HG02981 (cell line): Measurements from ENCODE around the gene TYW1.
"Not testable (repeated sequence)": the region's sequence is repeated elsewhere in the genome, so short reads cannot be mapped to it uniquely, and the experiment has no call there.

Experiments used
- ATAC-seq: cut with Tn5 transposase; IDR thresholded peaks from one replicate; pipeline ENCODE4 v1.9.1; 2021; ENCODE audit warnings: mild to moderate bottlenecking, moderate library complexity; ENCODE audit not compliant: unreplicated experiment

The TYW1 gene

DNA sequence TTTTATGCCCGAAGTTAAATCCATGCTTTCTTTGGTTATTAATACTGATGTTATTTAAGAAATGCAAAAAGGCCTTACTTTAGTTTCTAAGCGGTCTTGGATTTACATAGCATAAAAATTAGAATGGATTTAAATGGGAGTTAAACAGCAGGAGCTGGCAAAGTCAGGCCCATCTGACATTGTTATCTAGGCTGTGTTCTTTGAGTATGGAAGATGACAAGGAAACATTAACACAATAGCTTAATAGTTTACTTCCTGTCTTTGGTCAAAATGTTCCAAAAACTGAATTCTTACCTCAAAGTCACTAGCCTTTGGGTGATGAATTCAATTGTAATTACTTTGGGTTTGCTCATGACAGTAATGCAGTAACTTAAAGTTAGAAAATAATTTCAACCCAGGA, 123.9 kb downstream of the TYW1 start:
- not testable (repeated sequence) for ATAC-seq

DNA sequence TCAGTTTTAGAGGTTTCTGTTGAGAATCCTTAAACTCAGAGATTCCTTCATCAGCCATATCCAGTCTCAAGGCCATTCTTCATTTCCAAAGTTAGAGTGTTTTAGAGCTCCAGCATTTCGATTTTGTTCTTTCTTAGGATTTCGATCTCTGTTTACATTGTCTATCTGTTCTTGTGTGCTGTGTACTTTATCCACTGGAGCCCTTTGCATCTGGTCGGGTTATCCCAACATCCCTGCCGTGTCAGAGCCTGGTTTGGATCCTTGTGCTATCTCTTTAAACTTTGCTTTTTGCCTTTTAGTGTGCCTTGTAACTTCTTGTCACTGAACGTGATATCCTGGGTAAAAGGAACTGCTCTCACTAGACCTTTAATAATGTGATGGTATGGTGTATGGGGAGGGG, 131.6 kb downstream of the TYW1 start:
- not testable (repeated sequence) for ATAC-seq

DNA sequence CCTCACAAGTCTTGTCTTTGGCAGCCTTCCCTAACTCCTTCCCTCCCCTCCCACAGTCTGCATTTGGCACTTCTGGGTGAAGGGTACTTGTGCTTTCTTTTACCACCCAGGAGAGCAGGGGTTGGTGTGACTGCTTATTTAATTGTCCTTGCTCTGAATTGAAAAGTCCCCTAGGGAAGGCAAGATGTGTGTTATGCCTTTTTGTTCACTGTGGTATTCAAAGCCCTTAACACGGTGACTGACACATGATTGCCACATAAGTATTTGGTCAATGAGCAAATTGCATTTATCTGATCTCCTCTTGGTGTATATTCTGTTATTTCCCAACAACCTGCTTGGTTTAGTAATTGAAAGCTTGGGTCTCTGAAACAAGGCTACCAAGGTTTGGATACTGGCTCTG, 134.1 kb downstream of the TYW1 start:
- not testable (repeated sequence) for ATAC-seq

DNA sequence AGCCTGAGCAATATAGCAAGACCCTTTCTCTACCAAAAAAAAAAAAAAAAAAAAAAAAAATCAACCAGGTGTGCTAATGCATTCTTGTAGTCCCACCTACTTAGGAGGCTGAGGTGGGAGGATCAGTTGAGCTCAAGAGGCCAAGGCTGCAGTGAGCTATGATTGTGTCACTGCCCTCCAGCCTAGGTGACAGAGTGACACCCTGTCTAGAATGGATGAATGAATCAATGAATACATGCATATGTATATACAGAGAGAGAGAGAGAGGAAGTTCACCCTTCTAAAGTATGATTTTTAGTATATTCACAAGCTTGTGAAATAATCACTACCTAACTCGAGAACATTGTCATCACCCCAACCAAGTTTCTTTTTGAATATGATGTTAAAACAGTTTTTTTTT, 138.3 kb downstream of the TYW1 start:
- ATAC-seq, result not testable (repeated sequence)

DNA sequence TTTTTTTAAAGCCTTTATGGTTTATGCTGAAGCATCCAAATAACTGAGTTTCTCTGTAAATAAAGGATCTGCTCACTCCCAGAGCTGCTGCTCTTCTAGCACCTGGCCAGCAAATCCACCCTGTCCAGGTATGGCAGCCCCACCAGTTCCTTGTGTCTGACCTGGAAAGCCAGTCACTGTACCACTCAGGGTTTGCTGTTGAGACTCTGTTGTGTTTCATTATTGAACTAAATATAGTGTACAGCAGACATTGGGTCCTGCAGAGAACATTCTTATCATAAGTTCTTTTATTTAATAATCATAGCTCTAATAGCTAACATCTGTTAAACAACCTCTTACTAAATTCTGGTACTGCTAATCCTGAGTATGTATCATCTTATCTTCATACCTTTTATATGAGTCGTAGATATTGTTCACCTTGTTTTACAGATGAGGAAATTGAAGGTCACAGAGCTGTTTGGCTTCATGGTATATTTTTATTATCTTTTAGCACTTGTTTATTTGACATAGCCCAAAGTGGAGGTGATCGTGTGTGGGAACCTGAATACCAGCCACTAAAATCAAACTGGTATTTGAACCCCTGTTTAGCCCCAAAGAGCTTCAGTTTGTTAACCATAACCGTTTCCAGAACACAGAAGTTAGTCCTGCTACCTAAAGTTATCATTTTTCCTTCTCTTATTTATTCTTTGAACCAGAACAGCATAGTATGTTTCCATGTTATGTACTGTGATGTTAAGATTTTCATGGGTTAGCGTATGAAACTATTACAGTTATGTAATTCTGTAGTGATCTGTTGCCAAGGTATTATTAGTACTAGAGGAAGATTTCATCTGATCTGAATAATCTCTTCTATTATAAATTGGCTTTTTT, 139.2 kb downstream of the TYW1 start:
- not testable (repeated sequence) for ATAC-seq

DNA sequence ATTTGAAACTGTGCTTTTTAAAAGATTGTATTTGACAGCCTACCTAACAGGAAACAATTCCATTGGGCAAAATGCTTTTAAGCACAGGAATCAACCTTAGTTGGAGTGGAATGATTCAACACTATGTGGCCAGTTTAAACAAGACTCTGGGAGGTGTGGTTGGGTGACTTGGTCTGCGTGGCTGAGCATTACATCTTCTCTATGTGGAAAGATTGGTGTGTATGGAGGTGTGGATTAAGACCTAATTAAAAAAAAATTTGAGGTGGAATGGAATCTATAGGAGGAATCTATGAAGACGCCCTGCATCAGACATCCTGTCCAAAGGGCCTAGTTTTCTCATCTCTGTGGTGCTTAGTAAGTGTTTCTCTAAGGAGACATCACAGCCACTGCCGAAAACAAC, 140.9 kb downstream of the TYW1 start:
- ATAC-seq, result not testable (repeated sequence)

DNA sequence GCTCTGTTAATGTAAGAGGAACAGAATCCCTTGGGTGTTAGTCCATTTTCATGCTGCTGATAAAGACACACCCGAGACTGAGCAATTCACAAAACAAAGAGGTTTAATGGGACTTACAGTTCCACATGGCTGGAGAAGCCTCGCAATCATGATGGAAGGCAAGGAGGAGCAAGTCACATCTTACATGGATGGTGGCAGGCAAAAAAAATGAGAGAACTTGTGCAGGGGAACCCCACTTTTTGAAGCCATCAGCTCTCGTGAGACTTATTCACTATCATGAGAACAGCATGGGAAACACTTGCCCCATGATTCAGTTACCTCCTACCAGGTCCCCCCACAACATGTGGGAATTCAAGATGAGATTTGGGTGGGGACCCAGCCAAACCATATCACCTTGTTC, 143.2 kb downstream of the TYW1 start:
- not testable (repeated sequence) for ATAC-seq

DNA sequence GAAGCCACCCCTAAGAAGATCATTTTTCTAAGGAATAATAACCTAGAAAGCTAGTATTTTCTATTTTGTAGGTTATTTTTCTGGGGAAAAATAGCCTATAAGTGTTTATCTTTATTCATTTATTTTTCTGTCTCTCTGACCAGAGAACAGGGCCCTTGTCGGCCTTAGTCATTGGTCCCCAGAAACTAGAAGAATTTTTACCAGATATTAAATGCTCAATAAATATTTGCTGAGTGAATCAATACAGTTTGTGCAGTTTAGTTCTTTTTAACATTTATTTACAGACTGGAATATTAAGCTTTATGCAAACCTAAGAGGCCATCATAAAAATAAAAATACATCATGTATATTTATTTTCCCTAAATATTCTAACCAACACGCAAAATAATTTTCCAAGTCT, 144.4 kb downstream of the TYW1 start:
- ATAC-seq, result not testable (repeated sequence)

DNA sequence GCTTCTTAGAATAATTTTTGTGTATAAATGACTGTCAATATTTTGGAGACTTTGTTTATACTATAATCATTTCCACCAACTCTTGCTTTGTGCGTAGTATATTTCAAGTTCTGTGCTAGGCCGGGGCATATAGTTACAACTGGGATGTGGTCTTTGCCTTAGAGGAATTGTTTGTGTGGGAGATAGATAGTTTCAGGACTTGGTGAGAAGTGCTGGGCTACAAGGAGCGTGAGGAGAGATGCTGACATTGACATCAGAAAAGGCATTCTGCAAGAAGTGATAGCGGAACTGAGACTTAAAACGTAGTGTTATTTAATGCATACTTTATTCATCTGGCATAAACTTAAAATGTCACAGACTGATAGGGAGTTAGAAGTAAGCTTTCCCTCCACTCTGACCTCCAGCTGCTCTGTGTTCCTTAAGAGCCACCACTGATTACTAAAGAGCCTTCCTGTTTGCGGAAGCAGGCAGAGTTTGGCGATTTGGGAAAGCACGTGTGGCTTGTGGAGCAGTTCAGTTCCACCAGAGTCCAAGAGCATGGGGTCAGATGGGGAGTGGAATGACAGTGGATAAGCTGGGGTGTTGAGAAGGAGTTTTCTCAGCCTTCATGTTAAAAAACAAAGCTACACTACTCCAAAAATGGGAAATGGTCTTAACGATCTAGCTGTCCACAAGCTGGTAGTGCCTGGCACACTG, 146.6 kb downstream of the TYW1 start:
- not testable (repeated sequence) for ATAC-seq

DNA sequence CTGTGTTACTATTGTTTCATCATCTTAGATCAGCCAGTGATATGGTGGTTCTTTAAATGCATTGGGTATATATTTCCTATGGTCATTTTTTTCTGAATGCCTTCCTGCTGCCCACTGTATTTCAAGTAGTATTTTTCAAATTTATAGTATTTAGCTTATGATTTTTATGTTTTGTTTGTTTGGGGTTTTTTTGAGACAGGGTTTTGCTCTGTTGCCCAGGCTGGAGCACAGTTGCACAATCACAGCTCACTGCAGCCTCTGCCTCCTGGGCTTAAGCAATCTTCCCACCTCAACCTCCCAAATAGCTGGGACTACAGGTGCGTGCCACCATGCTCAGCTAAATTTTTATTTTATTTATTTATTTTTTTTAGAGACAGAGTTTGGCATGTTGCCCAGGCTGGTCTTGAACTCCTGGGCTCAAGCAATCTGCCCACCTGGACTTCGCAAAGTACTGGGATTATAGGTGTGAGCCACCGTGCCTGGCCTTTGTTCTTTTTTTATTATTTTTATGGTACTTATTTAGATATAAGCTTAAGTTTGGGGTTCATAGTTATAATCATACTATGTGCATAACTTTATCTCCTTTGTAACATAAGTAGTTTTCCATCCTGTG, 149.1 kb downstream of the TYW1 start:
- not testable (repeated sequence) for ATAC-seq

DNA sequence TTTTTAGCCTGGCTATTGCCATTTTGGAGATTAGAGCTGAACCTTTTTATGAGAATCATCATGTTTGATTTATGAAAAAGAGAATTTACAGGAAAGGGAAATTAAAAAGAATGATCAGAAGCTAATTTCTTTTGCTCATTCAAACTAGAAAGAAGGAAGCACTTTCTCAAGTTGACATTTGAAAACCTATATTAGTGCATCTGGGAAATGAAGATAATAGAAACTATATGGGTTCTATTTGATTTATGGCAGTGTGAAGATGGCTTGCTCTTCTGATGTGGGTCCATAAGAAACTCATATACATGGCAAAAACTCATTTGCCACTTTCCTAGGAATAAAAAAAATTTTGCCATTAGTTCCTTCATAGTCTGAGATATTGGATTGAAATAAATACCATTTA, 152.5 kb downstream of the TYW1 start:
- not testable (repeated sequence) for ATAC-seq

DNA sequence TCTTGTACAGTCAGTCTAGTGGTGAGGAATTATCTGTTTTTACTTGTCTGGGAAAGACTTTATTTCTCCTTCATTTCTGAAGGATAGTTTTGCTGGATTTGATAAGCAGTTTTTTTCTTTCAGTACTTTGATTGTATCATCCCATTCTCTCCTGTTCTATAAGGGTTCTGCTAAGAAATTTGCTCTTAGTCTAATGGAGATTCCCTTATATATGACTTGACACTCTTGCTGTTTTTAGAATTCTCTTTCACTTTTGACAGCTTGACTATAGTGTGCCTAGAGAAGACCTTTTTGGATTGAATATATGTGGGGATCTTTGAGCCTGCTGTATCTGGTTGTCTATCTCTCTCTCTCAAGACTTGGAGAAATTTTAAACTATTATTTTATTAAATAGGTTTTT, 157.7 kb downstream of the TYW1 start:
- not testable (repeated sequence) for ATAC-seq

DNA sequence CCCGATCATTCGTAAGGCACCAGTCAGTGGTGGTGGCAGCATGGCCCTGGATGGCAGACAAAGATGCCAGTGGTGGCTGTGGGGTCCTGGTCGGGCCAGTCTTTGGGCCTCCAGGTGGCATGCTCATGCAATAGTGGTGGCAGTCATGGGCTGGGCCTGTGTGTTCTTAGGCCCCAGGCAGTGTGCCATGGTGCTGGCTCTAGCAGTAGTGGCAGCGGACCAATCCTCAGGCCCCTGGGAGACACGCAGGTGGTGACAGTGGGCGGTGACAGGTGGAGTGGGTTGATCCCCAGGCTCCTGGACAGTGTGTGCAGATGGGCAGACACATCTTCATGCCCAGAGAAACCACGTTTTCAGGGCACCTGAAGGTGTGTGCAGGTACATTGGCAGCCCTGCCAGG, 159.4 kb downstream of the TYW1 start:
- ATAC-seq, result not testable (repeated sequence)

DNA sequence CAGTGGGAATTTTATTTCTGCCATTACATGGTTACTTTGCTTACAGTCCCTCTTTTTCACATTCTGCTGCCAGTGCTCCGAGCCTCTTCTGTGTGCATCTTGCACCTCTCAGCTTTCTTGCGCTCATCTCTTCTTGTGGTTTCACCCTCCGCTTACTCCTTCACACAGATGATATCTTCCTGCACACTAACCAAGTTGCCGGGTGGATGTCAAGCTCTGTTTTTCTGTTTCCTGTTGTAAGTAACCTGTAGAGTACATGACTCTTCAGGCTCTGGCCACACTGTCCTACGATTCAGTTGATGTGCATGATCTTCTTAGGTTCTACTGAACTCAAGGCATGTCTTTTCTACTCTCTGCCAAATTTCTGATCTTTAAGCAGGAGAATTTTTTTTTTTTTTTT, 166.7 kb downstream of the TYW1 start:
- peak; percentile 90 for ATAC-seq

DNA sequence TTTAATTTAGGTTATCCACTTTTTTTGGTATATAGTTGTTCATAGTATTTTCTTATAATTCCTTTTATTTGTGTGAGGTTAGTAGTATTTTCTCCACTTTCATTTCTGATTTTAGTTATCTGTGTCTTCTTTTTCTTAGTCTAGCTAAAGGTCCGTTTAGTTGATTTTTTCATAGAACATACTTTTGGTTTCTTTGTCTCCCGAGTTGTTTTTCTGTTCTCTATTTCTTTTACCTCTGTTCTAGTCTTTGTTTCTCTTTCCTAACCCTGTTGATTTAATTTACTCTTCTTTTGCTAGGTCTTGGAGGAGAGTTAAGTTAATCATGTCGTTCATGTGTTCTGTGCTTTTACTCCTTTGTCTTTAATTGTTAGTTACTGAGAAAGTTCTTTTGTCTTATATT, 174.5 kb downstream of the TYW1 start:
- peak; percentile 43 for ATAC-seq

DNA sequence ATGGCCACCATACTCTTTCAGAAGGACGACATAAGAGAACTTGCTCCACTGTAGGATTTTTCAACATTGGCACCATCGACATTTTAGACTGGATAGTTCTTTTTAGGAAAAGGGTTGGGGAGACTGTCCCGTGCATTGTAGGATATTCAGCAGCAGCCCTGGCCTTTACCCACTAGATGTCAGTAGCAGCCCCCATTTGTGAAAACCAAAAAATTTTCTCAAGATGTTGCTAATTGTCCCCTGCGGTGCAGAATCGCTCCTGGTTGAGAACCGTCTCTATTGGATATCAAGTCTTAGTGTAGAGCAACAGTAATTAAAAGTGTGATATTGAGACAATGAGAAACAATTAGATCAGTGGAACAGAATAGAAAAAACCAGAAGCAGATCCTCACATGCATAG, 180.1 kb downstream of the TYW1 start:
- ATAC-seq, result not testable (repeated sequence)

DNA sequence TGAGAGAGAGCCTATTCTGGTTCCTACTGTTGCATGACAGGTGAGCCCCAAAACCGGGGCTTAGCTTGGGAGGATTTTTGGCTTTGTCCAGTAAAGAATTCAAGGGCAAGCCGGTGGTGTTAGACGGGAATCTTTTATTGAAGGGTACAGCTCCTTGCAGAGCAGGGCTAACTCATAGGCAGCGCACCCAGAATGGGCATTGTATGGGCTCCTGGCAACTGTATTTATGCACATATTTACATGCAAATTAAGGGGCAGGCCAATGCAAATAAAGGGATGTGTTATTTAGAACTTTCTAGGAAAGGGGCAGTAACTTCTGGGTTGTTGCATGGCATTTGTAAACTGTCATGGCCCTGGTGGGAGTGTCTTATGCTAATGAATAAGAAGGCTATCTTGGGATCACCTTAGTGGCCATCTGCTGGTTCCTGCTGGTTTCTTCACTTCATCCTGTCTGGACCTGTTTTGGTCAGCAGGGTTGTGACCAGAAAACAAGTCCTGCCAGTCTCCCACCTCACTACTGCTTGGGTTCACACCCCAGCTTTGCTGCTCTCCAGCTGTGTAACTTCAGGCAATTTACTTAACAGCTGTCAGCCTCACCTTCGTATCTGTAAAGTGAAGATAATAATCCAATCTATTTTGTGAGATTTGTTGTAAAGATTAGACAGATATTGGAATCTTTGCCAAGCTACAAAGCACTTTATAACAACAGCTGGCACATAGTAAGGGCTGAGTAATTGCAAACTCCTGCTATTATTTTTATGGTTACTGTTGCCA, 182.5 kb downstream of the TYW1 start:
- ATAC-seq, result not testable (repeated sequence)

DNA sequence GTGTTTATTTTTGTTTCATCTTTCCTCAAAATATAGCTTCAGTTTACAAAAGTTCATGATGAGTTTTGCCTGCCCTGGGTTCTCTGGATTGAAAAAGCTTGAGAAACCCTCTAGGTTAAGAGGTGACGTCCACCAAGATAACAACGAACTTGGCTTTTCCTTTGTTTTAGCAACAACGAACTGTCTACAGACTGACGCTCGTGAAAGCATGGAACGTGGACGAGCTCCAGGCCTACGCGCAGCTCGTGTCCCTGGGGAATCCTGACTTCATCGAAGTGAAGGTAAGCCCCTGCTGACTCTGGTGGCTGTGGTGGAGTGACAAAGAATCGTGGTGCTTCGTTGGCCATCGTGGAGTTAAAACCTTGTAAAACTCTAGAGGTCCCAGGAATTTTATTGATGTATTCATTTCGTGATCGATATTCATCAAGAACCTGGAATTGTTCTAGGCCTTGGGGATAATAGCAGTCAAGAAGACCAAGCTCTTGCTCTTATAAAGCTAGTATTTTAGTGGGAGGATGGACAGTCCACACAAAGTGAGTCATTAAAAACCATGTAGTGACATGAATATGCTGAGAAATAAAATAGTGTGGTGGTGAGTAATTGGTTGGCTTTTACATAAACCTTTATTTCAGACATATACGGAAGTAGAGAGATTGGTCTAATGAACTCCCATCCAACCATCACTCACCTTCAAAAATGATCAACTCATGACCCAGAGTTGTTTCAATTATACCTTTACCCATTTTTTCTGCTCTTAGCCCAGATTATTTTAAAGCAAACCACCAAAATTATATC, 186.5 kb downstream of the TYW1 start:
- not testable (repeated sequence) for ATAC-seq

DNA sequence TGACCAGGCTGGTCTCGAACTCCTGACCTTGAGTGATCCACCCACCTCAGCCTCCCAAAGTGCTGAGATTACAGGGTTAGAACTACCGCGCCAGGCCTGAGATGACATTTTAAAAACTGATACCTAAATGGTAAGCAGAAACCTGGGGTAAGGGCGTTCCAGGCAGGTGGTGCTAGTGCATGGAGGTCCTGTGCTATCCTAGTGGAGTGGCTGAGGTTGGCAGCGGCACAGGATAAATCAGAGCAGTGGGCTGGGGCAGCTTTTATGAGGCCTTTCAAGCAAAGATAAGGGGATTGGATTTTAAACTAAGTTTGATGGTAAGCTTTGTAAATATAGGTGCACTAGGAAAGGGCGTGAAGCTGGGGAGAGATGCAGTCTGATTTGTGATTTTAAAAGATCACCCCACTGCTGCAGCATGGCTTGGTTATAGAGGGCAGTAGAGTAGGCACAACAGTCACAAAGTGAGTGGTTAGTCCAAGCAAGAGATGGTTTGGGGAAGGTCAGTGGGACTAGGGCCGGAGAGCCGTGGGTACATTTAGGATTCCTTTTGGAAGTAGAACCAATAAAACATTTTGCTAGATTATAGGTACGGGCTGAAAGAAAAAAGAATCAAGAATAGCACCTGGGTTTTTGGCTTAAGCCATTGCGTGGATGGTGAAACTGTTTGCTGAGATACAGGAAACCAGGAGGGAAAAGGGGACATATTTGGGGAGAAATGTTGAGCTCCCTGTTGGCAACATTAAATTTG, 188.5 kb downstream of the TYW1 start:
- ATAC-seq, result not testable (repeated sequence)
